ENCODE data around the gene NAV2.

Gene NAV2

DNA sequence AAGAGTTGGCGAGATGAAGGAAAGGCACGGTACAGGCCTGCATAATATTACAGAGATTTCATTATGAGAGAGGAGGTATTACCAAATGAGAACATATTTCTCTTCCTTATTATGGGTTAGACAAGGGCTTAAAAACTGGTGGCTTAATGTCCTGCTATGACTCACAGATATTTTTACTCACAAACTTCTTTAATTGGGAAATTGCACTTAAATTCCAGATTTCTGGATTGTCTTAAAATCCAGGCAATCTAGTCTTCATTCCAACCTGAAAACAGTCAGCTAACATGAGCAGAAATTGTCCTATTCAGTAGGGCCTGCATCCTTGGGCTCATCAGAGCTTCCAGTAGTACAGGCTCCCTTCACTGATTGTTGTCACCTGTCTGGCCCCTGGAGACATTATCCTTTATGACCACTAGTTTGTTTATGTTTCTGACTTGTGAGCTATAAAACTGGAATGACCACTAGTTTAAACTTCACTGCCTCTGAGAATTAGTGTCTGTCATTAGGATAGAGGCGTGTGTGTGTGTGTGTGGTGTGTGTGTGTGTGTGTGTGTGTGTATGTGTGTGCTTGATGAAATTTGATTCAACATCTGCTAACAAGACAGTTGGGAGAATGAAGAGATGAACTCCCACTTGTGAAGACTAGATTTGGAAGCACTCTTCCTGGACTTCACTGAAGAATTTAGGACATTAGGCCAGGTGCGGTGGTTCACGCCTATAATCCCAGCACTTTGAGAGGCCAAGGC, 422.5 kb downstream of the NAV2 start:
- TF ChIP-seq CSDC2 (CRISPR knock-in tag; IDR thresholded peaks at IDR 0.05): no peak
- no peak for TF ChIP-seq GLIS3 (CRISPR knock-in tag; IDR thresholded peaks at IDR 0.05)
- TF ChIP-seq RARB (CRISPR knock-in tag; IDR thresholded peaks at IDR 0.05): no peak
- no peak for TF ChIP-seq ZFP3 (CRISPR knock-in tag; IDR thresholded peaks at IDR 0.05)
- TF ChIP-seq, protein P1, sequence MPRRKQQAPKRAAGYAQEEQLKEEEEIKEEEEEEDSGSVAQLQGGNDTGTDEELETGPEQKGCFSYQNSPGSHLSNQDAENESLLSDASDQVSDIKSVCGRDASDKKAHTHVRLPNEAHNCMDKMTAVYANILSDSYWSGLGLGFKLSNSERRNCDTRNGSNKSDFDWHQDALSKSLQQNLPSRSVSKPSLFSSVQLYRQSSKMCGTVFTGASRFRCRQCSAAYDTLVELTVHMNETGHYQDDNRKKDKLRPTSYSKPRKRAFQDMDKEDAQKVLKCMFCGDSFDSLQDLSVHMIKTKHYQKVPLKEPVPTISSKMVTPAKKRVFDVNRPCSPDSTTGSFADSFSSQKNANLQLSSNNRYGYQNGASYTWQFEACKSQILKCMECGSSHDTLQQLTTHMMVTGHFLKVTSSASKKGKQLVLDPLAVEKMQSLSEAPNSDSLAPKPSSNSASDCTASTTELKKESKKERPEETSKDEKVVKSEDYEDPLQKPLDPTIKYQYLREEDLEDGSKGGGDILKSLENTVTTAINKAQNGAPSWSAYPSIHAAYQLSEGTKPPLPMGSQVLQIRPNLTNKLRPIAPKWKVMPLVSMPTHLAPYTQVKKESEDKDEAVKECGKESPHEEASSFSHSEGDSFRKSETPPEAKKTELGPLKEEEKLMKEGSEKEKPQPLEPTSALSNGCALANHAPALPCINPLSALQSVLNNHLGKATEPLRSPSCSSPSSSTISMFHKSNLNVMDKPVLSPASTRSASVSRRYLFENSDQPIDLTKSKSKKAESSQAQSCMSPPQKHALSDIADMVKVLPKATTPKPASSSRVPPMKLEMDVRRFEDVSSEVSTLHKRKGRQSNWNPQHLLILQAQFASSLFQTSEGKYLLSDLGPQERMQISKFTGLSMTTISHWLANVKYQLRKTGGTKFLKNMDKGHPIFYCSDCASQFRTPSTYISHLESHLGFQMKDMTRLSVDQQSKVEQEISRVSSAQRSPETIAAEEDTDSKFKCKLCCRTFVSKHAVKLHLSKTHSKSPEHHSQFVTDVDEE (CRISPR knock-in tag; IDR thresholded peaks at IDR 0.05): no peak
- no peak for TF ChIP-seq PPARA (CRISPR knock-in tag; IDR thresholded peaks at IDR 0.05; ENCODE audit: borderline replicate concordance)
- no peak for TF ChIP-seq ZNF8 (CRISPR knock-in tag; IDR thresholded peaks at IDR 0.05)
- no peak for TF ChIP-seq ESRRG (CRISPR knock-in tag; IDR thresholded peaks at IDR 0.05)
- TF ChIP-seq BACH2 (CRISPR knock-in tag; IDR thresholded peaks at IDR 0.05; ENCODE audit: borderline replicate concordance): no peak
- TF ChIP-seq ZNF565 (CRISPR knock-in tag; conservative IDR thresholded peaks at IDR 0.05; ENCODE audit: low read depth): no peak
- TF ChIP-seq, protein P2, sequence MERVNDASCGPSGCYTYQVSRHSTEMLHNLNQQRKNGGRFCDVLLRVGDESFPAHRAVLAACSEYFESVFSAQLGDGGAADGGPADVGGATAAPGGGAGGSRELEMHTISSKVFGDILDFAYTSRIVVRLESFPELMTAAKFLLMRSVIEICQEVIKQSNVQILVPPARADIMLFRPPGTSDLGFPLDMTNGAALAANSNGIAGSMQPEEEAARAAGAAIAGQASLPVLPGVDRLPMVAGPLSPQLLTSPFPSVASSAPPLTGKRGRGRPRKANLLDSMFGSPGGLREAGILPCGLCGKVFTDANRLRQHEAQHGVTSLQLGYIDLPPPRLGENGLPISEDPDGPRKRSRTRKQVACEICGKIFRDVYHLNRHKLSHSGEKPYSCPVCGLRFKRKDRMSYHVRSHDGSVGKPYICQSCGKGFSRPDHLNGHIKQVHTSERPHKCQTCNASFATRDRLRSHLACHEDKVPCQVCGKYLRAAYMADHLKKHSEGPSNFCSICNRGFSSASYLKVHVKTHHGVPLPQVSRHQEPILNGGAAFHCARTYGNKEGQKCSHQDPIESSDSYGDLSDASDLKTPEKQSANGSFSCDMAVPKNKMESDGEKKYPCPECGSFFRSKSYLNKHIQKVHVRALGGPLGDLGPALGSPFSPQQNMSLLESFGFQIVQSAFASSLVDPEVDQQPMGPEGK (CRISPR knock-in tag; IDR thresholded peaks at IDR 0.05; ENCODE audit: borderline replicate concordance): no peak
- ATAC-seq: peak; percentile 20; the same call in 2 of the 3 replicates

DNA sequence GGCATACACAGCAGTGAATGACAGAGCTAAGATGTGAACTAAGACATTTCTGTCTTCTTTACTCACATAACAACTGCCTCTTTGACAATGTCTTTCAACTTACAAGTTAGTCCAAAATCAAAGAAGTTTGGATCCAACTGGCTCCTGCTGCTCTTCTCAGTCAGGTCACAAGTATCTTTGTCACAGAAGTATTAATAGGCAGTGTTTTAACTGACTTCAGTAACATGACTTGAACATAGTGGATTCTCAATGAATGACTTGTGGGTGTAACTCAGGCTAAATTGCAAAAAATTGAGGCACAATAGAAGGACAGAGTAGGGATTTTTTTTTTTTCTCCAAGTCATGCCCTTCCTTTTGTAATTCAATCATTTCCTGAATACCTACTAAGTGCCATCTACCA, 425.0 kb downstream of the NAV2 start:
- ATAC-seq: no peak
- TF ChIP-seq ZNF70 (CRISPR knock-in tag; IDR thresholded peaks at IDR 0.05): no peak
- no peak for TF ChIP-seq ZFP3 (CRISPR knock-in tag; IDR thresholded peaks at IDR 0.05)
- TF ChIP-seq SNAI2 (CRISPR knock-in tag; IDR thresholded peaks at IDR 0.05): no peak
- no peak for TF ChIP-seq ZFP30 (CRISPR knock-in tag; IDR thresholded peaks at IDR 0.05)
- TF ChIP-seq, protein P3, sequence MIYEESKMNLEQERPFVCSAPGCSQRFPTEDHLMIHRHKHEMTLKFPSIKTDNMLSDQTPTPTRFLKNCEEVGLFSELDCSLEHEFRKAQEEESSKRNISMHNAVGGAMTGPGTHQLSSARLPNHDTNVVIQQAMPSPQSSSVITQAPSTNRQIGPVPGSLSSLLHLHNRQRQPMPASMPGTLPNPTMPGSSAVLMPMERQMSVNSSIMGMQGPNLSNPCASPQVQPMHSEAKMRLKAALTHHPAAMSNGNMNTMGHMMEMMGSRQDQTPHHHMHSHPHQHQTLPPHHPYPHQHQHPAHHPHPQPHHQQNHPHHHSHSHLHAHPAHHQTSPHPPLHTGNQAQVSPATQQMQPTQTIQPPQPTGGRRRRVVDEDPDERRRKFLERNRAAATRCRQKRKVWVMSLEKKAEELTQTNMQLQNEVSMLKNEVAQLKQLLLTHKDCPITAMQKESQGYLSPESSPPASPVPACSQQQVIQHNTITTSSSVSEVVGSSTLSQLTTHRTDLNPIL (CRISPR knock-in tag; IDR thresholded peaks at IDR 0.05; ENCODE audit: low read depth): no peak
- no peak for TF ChIP-seq TCF4 (CRISPR knock-in tag; IDR thresholded peaks at IDR 0.05; ENCODE audit: borderline replicate concordance)
- TF ChIP-seq RARB (CRISPR knock-in tag; IDR thresholded peaks at IDR 0.05): no peak
- no peak for TF ChIP-seq TOX (CRISPR knock-in tag; IDR thresholded peaks at IDR 0.05; ENCODE audit: borderline replicate concordance)
- no peak for TF ChIP-seq BACH2 (CRISPR knock-in tag; IDR thresholded peaks at IDR 0.05; ENCODE audit: borderline replicate concordance)
- TF ChIP-seq, protein P2 (CRISPR knock-in tag; IDR thresholded peaks at IDR 0.05; ENCODE audit: borderline replicate concordance): no peak
- TF ChIP-seq ZNF8 (CRISPR knock-in tag; IDR thresholded peaks at IDR 0.05): no peak
- no peak for TF ChIP-seq ESRRG (CRISPR knock-in tag; IDR thresholded peaks at IDR 0.05)
- no peak for TF ChIP-seq CSDC2 (CRISPR knock-in tag; IDR thresholded peaks at IDR 0.05)
- TF ChIP-seq ZC3H10 (CRISPR knock-in tag; IDR thresholded peaks at IDR 0.05): no peak
- TF ChIP-seq, protein P1 (CRISPR knock-in tag; IDR thresholded peaks at IDR 0.05): no peak
- TF ChIP-seq ARNTL (CRISPR knock-in tag; IDR thresholded peaks at IDR 0.05; ENCODE audit: borderline replicate concordance, low read depth): no peak
- TF ChIP-seq ZNF565 (CRISPR knock-in tag; conservative IDR thresholded peaks at IDR 0.05; ENCODE audit: low read depth): no peak
- TF ChIP-seq OSR1 (CRISPR knock-in tag; IDR thresholded peaks at IDR 0.05): no peak

Measured in SK-N-SH treated with all-trans-retinoic acid at 6 μM for 48 hours (cell line).